ENCODE results near the gene ZFP36L1.

ZFP36L1 gene

GRCh38 chr14:68820536-68820935 lies 27.7 kb upstream of the ZFP36L1 start:
- no peak overlapping the region for H3K4me3 ChIP-seq (ENCODE audit: low read depth in 1 of 2, low read length in 2 of 2)

GRCh38 chr14:68820119-68820518 lies 27.3 kb upstream of the ZFP36L1 start:
- no peaks in the 10 kb centered on the region for H4K20me1 ChIP-seq (ENCODE audit: insufficient read depth, low read length)
- no peak overlapping the region for H2AFZ ChIP-seq (ENCODE audit: low read depth, low read length)
- H3K79me2 ChIP-seq (ENCODE audit: insufficient read depth, low read length) = no peaks in the 10 kb centered on the region; the same call in 1 of the 2 replicates
- no peak overlapping the region for H3K4me3 ChIP-seq (ENCODE audit: low read depth in 1 of 2, low read length in 2 of 2)
- H3K27ac ChIP-seq (ENCODE audit: low read length) = 0 out of 2 replicates have a peak overlapping the region, but pooled peaks have one; percentile 21
- no peak for TF ChIP-seq CTCF (IDR thresholded peaks at IDR 0.05; ENCODE audit: borderline replicate concordance, extremely low read depth, low read length, poor library complexity, severe bottlenecking)
- TF ChIP-seq EZH2 (IDR thresholded peaks at IDR 0.05; ENCODE audit: borderline replicate concordance, low read depth, low read length, severe bottlenecking) = no peak
- ATAC-seq (ENCODE audit: insufficient read depth, low read depth) = no peak
- DNase-seq = no peak
- peaks cover 29% of the 10 kb centered on the region for H3K4me1 ChIP-seq (ENCODE audit: insufficient read depth, low read length)
- no peaks in the 10 kb centered on the region for H3K27me3 ChIP-seq (ENCODE audit: insufficient read depth, low read length, poor library complexity)
- no peaks in the 10 kb centered on the region for H3K9me3 ChIP-seq (ENCODE audit: insufficient read depth, low read length, severe bottlenecking)
- no peak overlapping the region for H3K4me2 ChIP-seq (ENCODE audit: insufficient read depth, low read length)
- no peaks in the 10 kb centered on the region for H3K36me3 ChIP-seq (ENCODE audit: insufficient read depth, low read length)
- no peak overlapping the region for H3K9ac ChIP-seq (ENCODE audit: low read depth, low read length)

More at GRCh38 chr14:68820536-68820935, 27.7 kb upstream of the ZFP36L1 start:
- no peak for ATAC-seq (ENCODE audit: insufficient read depth, low read depth)
- Histone ChIP-seq H3K4me1 (ENCODE audit: insufficient read depth, low read length) (peaks cover 25% of the 10 kb centered on the region), H4K20me1 (ENCODE audit: insufficient read depth, low read length) (no peaks in the 10 kb centered on the region), H3K9ac (ENCODE audit: low read depth, low read length) (no peak overlapping the region), H3K9me3 (ENCODE audit: insufficient read depth, low read length, severe bottlenecking) (no peaks in the 10 kb centered on the region), H3K36me3 (ENCODE audit: insufficient read depth, low read length) (no peaks in the 10 kb centered on the region), H3K27ac (ENCODE audit: low read length) (0 out of 2 replicates have a peak overlapping the region, but pooled peaks have one; percentile 21), H2AFZ (ENCODE audit: low read depth, low read length) (no peak overlapping the region), H3K4me2 (ENCODE audit: insufficient read depth, low read length) (no peak overlapping the region), H3K27me3 (ENCODE audit: insufficient read depth, low read length, poor library complexity) (no peaks in the 10 kb centered on the region), H3K79me2 (ENCODE audit: insufficient read depth, low read length) (no peaks in the 10 kb centered on the region; the same call in 1 of the 2 replicates)
- no peak for DNase-seq
- TF ChIP-seq EZH2 (IDR thresholded peaks at IDR 0.05; ENCODE audit: borderline replicate concordance, low read depth, low read length, severe bottlenecking) = no peak
- TF ChIP-seq CTCF (IDR thresholded peaks at IDR 0.05; ENCODE audit: borderline replicate concordance, extremely low read depth, low read length, poor library complexity, severe bottlenecking) = no peak

GRCh38 chr14:68819260-68819691 lies 26.4 kb upstream of the ZFP36L1 start:
- no peaks in the 10 kb centered on the region for H4K20me1 ChIP-seq (ENCODE audit: insufficient read depth, low read length)
- H3K27ac ChIP-seq (ENCODE audit: low read length) = no peak overlapping the region
- H3K36me3 ChIP-seq (ENCODE audit: insufficient read depth, low read length) = no peaks in the 10 kb centered on the region
- H2AFZ ChIP-seq (ENCODE audit: low read depth, low read length) = no peak overlapping the region
- ATAC-seq (ENCODE audit: insufficient read depth, low read depth) = no peak
- peaks cover 37% of the 10 kb centered on the region for H3K4me1 ChIP-seq (ENCODE audit: insufficient read depth, low read length)
- H3K9me3 ChIP-seq (ENCODE audit: insufficient read depth, low read length, severe bottlenecking) = no peaks in the 10 kb centered on the region
- H3K9ac ChIP-seq (ENCODE audit: low read depth, low read length) = no peak overlapping the region
- H3K27me3 ChIP-seq (ENCODE audit: insufficient read depth, low read length, poor library complexity) = no peaks in the 10 kb centered on the region
- no peak overlapping the region for H3K4me2 ChIP-seq (ENCODE audit: insufficient read depth, low read length)
- H3K4me3 ChIP-seq (ENCODE audit: low read depth in 1 of 2, low read length in 2 of 2) = no peak overlapping the region
- no peak for TF ChIP-seq CTCF (IDR thresholded peaks at IDR 0.05; ENCODE audit: borderline replicate concordance, extremely low read depth, low read length, poor library complexity, severe bottlenecking)
- no peaks in the 10 kb centered on the region; the same call in 1 of the 2 replicates for H3K79me2 ChIP-seq (ENCODE audit: insufficient read depth, low read length)
- DNase-seq = no peak
